GM13976 (cell line): ENCODE data around the gene GRIK3.

Experiments
- DNase-seq: peaks from one replicate; pipeline ENCODE4 v3.0.0; 2012; ENCODE audit warnings: low spot score
- in situ Hi-C: fragments of 300-500 bp; cut with MboI; formaldehyde crosslinking; loops from one replicate; pipeline ENCODE4 v1.12.0; 2022; ENCODE audit warnings: low sequenced_read_pairs, mixed read lengths, inconsistent platforms; ENCODE audit not compliant: unreplicated experiment
- TF ChIP-seq, protein P1 (sequence below): IDR thresholded peaks from 2 replicates; pipeline ENCODE4 v1.5.1; 2012; ENCODE audit warnings: borderline replicate concordance, mild to moderate bottlenecking; ENCODE audit not compliant: insufficient read depth; ENCODE audit errors: extremely low read depth, missing control alignments, control extremely low read depth

GRIK3 gene

DNA sequence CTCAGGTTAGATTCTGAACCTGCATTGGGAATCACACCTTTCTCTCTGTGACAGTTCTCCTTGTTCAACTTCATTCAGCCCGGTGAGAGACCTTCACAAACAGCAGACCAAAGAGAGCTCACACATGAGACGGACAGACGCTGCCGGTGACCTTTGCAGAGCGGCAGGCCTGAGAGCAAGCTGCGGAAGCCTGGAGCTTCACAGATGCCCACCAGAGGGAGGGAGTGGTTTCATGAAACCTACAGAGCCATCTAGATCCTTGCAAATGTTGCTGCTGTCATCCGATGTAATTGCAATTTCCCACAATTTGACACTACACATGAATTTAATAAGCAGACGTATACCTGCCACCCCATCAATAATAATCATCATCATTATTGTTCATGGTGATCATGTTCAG is 39.4 kb downstream of the GRIK3 start:
- DNase-seq = no peak
- in situ Hi-C loops = no loop called here
- TF ChIP-seq, protein P1, sequence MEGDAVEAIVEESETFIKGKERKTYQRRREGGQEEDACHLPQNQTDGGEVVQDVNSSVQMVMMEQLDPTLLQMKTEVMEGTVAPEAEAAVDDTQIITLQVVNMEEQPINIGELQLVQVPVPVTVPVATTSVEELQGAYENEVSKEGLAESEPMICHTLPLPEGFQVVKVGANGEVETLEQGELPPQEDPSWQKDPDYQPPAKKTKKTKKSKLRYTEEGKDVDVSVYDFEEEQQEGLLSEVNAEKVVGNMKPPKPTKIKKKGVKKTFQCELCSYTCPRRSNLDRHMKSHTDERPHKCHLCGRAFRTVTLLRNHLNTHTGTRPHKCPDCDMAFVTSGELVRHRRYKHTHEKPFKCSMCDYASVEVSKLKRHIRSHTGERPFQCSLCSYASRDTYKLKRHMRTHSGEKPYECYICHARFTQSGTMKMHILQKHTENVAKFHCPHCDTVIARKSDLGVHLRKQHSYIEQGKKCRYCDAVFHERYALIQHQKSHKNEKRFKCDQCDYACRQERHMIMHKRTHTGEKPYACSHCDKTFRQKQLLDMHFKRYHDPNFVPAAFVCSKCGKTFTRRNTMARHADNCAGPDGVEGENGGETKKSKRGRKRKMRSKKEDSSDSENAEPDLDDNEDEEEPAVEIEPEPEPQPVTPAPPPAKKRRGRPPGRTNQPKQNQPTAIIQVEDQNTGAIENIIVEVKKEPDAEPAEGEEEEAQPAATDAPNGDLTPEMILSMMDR = no peak

DNA sequence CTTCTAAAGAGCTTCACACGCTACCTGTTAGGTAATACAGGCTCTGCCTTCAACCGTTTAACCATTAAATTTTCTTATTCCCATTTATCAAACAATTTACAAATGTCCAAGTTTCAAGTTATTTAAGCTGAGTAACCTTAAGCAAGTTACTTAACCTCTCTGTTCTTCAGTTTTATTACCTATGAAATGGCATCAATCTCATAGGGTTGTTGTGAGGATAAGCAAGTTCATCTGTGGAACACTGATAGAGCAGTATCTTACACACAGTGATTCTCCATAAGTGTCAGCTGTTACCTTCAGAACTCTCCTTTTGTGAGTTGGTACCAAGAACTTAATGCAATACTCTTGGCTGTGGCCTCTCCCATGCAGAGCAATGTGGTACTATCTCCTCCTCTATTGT is 40.0 kb downstream of the GRIK3 start:
- TF ChIP-seq, protein P1 = no peak
- no peak for DNase-seq
- in situ Hi-C loops = no loop called here

DNA sequence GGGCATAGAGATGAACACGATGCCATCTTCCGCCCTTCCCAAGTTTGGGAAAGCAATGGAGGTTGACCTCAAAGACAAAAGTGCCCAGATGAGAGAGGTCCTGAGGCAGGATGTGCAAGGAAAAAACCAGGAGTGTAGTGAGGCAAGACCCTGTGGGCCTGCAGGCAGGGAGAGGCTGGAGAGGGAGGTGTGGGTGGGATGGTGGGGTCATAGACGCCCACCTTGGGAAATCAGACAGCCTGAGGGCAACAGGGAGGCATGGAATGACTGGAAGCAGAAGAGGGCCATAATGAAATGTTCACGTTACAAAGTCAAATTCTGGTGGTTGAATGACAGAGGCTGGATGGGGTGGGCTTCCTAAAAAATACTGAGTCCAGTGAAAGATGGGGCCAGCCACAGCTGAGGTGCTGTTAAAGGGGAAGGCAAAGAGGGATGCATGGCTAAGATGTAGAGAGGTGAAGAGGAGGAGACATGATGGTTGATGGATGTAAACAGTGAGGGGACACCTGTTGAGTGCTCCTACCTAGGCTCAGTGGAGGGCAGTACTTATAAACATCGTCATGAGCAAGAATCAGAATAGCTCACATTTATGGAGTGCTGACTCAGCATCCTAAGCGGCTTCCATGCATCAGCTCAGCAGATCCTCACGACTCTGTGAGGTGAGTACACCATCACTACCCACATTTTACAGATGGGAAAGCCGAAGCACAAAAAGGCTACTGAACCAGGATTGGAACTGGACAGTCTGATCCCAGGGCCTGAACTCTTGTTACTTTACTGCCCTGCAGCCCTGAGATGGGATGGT is 42.0 kb downstream of the GRIK3 start:
- in situ Hi-C loops = no loop called here
- TF ChIP-seq, protein P1 = no peak
- DNase-seq = no peak

DNA sequence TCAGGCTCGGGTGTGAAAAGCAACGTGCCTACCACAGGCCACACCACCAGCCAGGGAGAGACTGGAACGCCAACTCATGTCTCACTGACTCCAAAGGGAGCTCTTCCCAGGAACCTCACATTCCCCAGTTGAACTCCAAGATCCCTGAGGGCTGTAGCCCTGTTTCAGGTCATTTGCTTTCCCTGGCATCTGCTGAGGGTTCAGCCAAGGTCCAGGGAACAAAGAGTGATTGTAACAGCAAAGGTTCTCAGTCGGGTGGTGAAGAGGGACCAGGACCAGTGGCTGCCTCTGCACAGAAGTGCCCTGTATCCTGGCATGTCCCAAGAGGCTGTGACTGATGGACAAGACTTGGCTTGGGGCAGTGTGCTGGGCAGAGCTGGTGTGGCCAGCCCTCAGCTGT is 42.8 kb downstream of the GRIK3 start:
- DNase-seq = no peak
- TF ChIP-seq, protein P1 = no peak
- in situ Hi-C loops = no loop called here

DNA sequence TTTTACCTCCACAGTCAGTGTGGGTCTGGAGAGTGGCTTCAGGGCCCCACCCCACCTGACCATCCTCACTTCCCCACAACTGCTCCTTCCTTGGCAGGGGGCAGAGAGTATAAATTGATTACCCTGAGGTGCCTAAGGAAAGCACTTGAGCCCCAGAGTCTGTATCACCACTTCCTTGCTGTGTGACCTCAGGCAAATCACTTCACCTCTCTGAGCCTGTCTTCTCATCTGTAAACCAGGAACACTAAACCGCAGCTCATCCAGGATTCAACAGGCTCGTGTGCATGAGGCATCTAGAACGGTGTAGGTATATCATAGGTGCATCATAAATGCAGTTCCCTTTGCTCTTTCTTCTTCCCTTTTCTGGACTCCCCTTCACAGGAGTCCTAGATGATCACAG is 43.4 kb downstream of the GRIK3 start:
- DNase-seq = no peak
- in situ Hi-C loops = no loop called here
- TF ChIP-seq, protein P1 = no peak

DNA sequence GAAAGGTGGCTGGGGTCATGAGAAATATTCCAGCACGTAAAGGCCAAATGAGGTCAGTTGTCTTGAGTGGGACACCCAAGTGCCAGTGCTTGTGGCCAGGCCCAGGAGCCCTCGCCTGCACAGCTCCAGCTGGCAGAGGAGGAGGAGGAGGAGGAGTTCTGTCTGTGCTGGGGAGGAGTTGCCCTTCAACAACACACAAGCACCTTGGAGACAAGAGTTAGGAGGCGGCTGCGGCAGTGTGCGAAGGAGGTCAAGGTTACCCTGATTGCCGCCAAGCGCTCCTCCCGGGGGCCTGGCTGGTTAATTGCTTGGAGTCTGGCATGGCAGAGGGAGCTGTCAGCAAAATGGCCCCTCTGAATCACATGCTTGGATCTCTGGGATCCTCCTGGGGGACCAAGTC is 45.1 kb downstream of the GRIK3 start:
- no peak for DNase-seq
- TF ChIP-seq, protein P1 = no peak

DNA sequence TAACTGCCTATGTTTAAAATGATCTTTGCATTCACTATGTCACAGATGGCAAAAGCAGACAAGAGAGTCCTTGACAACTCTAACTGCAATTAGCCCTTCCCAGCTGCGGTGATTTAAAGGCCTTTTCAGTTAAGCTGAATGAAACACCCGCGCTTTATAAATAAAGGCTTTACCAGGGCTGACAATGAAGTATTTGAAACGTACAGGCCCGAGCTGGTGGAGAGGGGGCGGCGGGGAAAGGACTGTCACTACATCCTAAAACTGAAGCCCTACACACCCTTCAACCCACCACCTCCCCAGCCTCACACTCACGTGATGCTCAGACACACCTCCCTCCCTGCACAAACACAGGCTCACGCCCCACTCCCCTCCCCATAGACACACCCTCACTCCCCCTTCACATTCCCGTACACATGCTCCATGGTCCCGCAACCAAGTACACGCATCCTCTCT is 45.5 kb downstream of the GRIK3 start:
- TF ChIP-seq, protein P1 = no peak
- in situ Hi-C loops = no loop called here
- DNase-seq = no peak

More for the DNA sequence above, 45.1 kb downstream of the GRIK3 start:
- in situ Hi-C loops = no loop called here
